Measurements from ENCODE around the gene GALNT18. TPM values are rescaled to one million over a fixed set of nuclear protein-coding genes. Genes with fewer than 3 reads are reported as not detected.
A peak's percentile ranks its signal among the peaks of the same experiment; 100 is the strongest.

Gene GALNT18
- total RNA-seq, 1 donor from 2014 or later = 76.9 TPM

- Mint-ChIP-seq H3K9me3 (ENCODE audit: unreplicated experiment) (peaks cover 6% of the 10 kb centered on the region), H3K36me3 (ENCODE audit: unreplicated experiment) (no peaks in the 10 kb centered on the region), H3K4me3 (ENCODE audit: unreplicated experiment) (no peak overlapping the region), H3K27ac (ENCODE audit: unreplicated experiment) (no peak overlapping the region), H3K27me3 (ENCODE audit: unreplicated experiment) (peaks cover 5% of the 10 kb centered on the region), H3K4me1 (ENCODE audit: low read depth, unreplicated experiment) (peaks cover 41% of the 10 kb centered on the region)
- TF ChIP-seq CTCF (IDR thresholded peaks at IDR 0.05; ENCODE audit: partially characterized antibody, unreplicated experiment) = no peak
- DNase-seq = no peak
Measured at GRCh38 chr11:11571893-11572292, 49.9 kb downstream of the GALNT18 start.

- H3K4me1 Mint-ChIP-seq (ENCODE audit: low read depth, unreplicated experiment) = peaks cover 37% of the 10 kb centered on the region
- peaks cover 4% of the 10 kb centered on the region for H3K9me3 Mint-ChIP-seq (ENCODE audit: unreplicated experiment)
- H3K36me3 Mint-ChIP-seq (ENCODE audit: unreplicated experiment) = no peaks in the 10 kb centered on the region
Measured at GRCh38 chr11:11570823-11571222, 51.0 kb downstream of the GALNT18 start.

GRCh38 chr11:11569936-11570491 is 51.8 kb downstream of the GALNT18 start:
- TF ChIP-seq CTCF (IDR thresholded peaks at IDR 0.05; ENCODE audit: partially characterized antibody, unreplicated experiment) = no peak
- peak overlapping the region; percentile 60 for H3K27ac Mint-ChIP-seq (ENCODE audit: unreplicated experiment)
- H3K9me3 Mint-ChIP-seq (ENCODE audit: unreplicated experiment) = peaks cover 10% of the 10 kb centered on the region

More at GRCh38 chr11:11570823-11571222, 51.0 kb downstream of the GALNT18 start:
- no peak for TF ChIP-seq CTCF (IDR thresholded peaks at IDR 0.05; ENCODE audit: partially characterized antibody, unreplicated experiment)
- Mint-ChIP-seq H3K27ac (ENCODE audit: unreplicated experiment) (no peak overlapping the region), H3K4me3 (ENCODE audit: unreplicated experiment) (no peak overlapping the region), H3K27me3 (ENCODE audit: unreplicated experiment) (peaks cover 5% of the 10 kb centered on the region)
- no peak for DNase-seq

GRCh38 chr11:11568651-11569229 is 53.1 kb downstream of the GALNT18 start:
- H3K27ac Mint-ChIP-seq (ENCODE audit: unreplicated experiment) = no peak overlapping the region
- no peak overlapping the region for H3K4me3 Mint-ChIP-seq (ENCODE audit: unreplicated experiment)
- no peaks in the 10 kb centered on the region for H3K36me3 Mint-ChIP-seq (ENCODE audit: unreplicated experiment)
- TF ChIP-seq CTCF (IDR thresholded peaks at IDR 0.05; ENCODE audit: partially characterized antibody, unreplicated experiment) = no peak
- H3K27me3 Mint-ChIP-seq (ENCODE audit: unreplicated experiment) = peaks cover 4% of the 10 kb centered on the region
- peaks cover 6% of the 10 kb centered on the region for H3K9me3 Mint-ChIP-seq (ENCODE audit: unreplicated experiment)
- peaks cover 40% of the 10 kb centered on the region for H3K4me1 Mint-ChIP-seq (ENCODE audit: low read depth, unreplicated experiment)
- no peak for DNase-seq

More at GRCh38 chr11:11569936-11570491, 51.8 kb downstream of the GALNT18 start:
- peaks cover 3% of the 10 kb centered on the region for H3K27me3 Mint-ChIP-seq (ENCODE audit: unreplicated experiment)
- no peak for DNase-seq
- H3K4me3 Mint-ChIP-seq (ENCODE audit: unreplicated experiment) = no peak overlapping the region
- peaks cover 39% of the 10 kb centered on the region for H3K4me1 Mint-ChIP-seq (ENCODE audit: low read depth, unreplicated experiment)
- H3K36me3 Mint-ChIP-seq (ENCODE audit: unreplicated experiment) = no peaks in the 10 kb centered on the region

- H3K36me3 Mint-ChIP-seq (ENCODE audit: unreplicated experiment) = no peaks in the 10 kb centered on the region
- peaks cover 43% of the 10 kb centered on the region for H3K4me1 Mint-ChIP-seq (ENCODE audit: low read depth, unreplicated experiment)
- DNase-seq = no peak
- no peak overlapping the region for H3K27ac Mint-ChIP-seq (ENCODE audit: unreplicated experiment)
- H3K27me3 Mint-ChIP-seq (ENCODE audit: unreplicated experiment) = peaks cover 4% of the 10 kb centered on the region
- TF ChIP-seq CTCF (IDR thresholded peaks at IDR 0.05; ENCODE audit: partially characterized antibody, unreplicated experiment) = no peak
- H3K4me3 Mint-ChIP-seq (ENCODE audit: unreplicated experiment) = no peak overlapping the region
- H3K9me3 Mint-ChIP-seq (ENCODE audit: unreplicated experiment) = peaks cover 6% of the 10 kb centered on the region
Measured at GRCh38 chr11:11567936-11568650, 53.7 kb downstream of the GALNT18 start.
